HG02798 (cell line): ENCODE data around the gene PSPN.

Experiments used
- ATAC-seq: cut with Tn5 transposase; IDR thresholded peaks from one replicate; pipeline ENCODE4 v1.9.1; 2021; ENCODE audit warnings: mild to moderate bottlenecking; ENCODE audit not compliant: unreplicated experiment, poor library complexity

Gene PSPN

DNA sequence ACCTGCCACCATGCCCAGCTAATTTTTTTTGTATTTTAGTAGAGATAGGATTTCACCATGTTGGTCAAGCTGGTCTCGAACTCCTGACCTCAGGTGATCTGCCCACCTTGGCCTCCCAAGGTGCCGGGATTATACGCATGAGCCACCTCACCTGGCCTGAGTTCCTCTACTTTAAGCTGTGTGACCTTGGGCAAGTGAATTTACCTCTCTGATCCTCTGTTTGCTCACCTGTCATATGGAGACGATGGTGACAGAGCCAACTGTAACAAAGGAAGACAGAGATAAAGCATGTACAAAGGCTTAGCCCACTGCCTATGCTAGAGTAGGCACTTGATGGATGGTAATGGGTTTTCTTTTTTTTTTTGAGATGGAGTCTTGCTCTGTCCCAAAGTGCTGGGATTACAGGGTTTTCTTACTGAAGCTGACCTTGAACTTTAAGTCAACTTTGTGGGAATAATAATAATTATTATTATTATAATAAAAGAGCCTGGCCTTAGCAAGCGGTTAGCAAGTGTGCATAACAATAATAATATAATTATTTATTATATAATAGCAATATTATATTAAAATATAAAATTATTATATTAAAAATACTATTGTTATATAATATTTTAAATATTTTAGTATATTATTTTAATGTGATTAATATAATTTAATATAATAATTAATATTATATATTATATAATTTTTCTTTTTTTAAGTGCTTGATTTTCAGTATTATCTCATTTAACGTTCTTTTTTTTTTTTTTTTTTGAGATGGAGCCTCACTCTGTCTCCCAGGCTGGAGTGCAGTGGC, 41.0 kb downstream of the PSPN start:
- ATAC-seq, result no peak

DNA sequence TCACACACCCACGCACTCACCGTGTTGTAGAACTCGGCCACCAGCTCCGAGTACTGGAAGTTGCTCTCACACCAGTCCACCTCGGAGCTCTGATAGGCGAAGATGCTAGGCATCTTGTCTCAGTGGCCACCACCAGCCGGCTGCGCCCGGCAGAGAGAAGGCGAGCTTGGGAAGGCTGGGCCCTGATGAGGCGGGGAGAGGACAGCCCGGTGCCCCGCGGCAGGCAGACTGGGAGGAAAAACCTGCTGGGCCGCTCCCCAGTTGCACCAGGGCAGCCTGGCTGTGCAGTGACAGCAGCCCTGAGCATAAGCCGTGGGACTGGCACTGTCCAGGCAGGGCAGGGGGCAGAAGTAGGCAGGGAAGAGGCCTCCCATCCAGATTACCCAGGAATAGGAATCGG, 42.3 kb downstream of the PSPN start, which contains the start of gene ACER1:
ACER1 (minus strand) TSS at position 174 of the 400 bp plus-strand sequence; CDS start at position 113, 61 bp downstream.
- no peak for ATAC-seq

DNA sequence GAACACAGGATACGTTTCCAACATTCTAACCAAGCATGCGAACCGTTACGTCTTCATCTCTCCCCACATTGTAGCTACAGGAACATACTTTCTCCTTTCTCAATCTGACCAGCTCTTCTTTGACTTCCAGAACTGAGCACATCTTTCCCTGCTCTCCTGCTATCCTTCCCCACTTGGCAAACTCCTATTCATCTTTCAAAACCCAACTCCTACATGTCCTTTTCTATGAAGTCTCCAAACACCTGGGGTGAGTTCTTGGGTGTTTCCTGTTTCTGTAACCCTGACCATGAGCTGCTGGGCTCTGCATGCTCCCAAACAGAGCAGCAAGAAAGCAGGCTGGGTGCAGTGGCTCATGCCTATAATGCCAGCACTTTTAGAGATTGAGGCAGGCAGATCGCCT, 48.9 kb downstream of the PSPN start:
- no peak for ATAC-seq

DNA sequence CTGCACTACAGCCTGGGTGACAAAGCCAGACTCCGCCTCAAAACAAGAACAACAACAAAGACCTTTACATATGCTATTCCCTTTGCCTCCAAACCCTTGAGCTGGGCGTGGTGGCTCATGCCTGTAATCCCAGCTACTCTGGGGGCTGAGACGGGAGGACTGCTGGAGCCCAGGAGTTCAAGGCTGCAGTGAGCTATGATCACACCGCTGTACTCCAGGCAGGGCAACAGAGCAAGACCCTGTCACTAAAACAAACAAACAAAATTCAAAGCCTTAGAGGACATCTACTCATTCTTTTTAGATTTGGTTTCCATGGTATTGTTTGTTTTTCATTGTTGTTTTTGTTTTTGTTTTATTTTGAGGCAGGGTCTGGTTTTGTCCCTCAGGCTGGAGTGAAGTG, 50.1 kb downstream of the PSPN start:
- ATAC-seq, result no peak
